Type B pancreatic cell (in vitro differentiated cells): ENCODE measurements around the gene BMAL2. TPM values are rescaled to one million over a fixed set of nuclear protein-coding genes. Genes with fewer than 3 reads are reported as not detected.

Experiments
- DNase-seq: peaks from one replicate; pipeline ENCODE4 v3.0.0; 2021; ENCODE audit warnings: mixed read lengths; ENCODE audit not compliant: unreplicated experiment; ENCODE audit errors: extremely low spot score
- H3K27ac Mint-ChIP-seq: 2 replicates; pipeline ENCODE4 v1.8.0; 2021; ENCODE audit warnings: mild to moderate bottlenecking, mixed read lengths
- H3K27me3 Mint-ChIP-seq: 2 replicates; pipeline ENCODE4 v1.8.0; 2021; ENCODE audit warnings: mixed read lengths
- H3K36me3 Mint-ChIP-seq: 2 replicates; pipeline ENCODE4 v1.8.0; 2021; ENCODE audit warnings: mixed read lengths
- H3K4me1 Mint-ChIP-seq: one replicate; pipeline ENCODE4 v1.8.0; 2021; ENCODE audit warnings: mixed read lengths; ENCODE audit not compliant: unreplicated experiment
- H3K4me3 Mint-ChIP-seq: 2 replicates; pipeline ENCODE4 v1.8.0; 2021; ENCODE audit warnings: mild to moderate bottlenecking, mixed read lengths
- H3K9me3 Mint-ChIP-seq: 2 replicates; pipeline ENCODE4 v1.8.0; 2021; ENCODE audit warnings: mixed read lengths
- total RNA-seq: library from RNA; stranded (reverse); gene quantifications from 2 replicates; pipeline ENCODE4 v1.2.1, GENCODE V29; 2021; ENCODE audit warnings: low replicate concordance
- TF ChIP-seq, protein P1 (sequence below): fragments of 200-600 bp; sonication (generic); conservative IDR thresholded peaks from 2 replicates; pipeline ENCODE4 v1.5.0; 2021; ENCODE audit warnings: antibody characterized with exemption, mild to moderate bottlenecking

BMAL2 gene
- total RNA-seq, 1 donor from 2014 or later = 10.7 TPM

DNA sequence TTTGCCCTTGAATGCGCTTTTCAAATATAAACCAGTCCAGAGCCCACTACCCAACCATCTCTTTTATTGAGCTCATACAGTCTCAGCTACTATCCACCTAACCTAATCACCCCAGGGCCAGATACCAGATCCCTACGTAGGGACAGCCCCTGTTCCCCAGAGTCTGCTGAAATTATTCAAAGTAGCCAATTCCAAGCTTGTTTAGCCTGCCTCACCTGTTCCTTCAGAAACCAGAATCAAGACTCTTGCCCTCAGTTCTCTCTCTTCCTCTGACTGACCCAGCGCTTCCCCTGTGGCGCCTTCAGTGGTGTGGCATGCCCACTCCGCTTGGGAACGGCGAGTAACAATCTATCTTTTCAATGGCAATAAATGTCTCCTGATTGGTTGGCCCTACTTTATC, 18.8 kb downstream of the BMAL2 start:
- Mint-ChIP-seq H3K27ac (no peak overlapping the region), H3K4me1 (no peaks in the 10 kb centered on the region), H3K4me3 (no peak overlapping the region), H3K9me3 (no peaks in the 10 kb centered on the region), H3K27me3 (no peaks in the 10 kb centered on the region), H3K36me3 (peaks cover 10% of the 10 kb centered on the region)
- no peak for DNase-seq
- TF ChIP-seq, protein P1, sequence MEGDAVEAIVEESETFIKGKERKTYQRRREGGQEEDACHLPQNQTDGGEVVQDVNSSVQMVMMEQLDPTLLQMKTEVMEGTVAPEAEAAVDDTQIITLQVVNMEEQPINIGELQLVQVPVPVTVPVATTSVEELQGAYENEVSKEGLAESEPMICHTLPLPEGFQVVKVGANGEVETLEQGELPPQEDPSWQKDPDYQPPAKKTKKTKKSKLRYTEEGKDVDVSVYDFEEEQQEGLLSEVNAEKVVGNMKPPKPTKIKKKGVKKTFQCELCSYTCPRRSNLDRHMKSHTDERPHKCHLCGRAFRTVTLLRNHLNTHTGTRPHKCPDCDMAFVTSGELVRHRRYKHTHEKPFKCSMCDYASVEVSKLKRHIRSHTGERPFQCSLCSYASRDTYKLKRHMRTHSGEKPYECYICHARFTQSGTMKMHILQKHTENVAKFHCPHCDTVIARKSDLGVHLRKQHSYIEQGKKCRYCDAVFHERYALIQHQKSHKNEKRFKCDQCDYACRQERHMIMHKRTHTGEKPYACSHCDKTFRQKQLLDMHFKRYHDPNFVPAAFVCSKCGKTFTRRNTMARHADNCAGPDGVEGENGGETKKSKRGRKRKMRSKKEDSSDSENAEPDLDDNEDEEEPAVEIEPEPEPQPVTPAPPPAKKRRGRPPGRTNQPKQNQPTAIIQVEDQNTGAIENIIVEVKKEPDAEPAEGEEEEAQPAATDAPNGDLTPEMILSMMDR = no peak

DNA sequence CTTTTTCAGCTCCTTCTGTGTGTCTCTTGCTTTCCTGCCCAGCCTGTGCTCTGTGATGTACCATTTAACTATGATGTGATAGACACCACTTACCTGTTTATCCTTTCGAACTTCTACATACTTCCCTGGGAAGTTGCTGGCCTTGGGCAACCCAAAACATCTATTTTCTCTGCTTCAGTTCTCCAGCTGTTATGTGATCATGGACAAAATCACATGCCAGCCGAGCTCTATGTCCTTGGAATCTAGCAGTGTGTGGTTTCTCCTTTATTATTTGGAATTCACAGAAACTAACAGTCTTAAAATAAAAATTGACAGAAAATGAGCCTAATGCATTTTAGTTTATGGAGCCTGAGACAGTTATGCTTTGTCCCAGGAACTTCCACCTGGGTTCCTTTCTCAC, 22.9 kb downstream of the BMAL2 start:
- Mint-ChIP-seq H3K27me3 (no peaks in the 10 kb centered on the region), H3K4me3 (no peak overlapping the region), H3K9me3 (no peaks in the 10 kb centered on the region), H3K36me3 (peaks cover 5% of the 10 kb centered on the region), H3K4me1 (no peaks in the 10 kb centered on the region), H3K27ac (no peak overlapping the region)
- DNase-seq = no peak
- TF ChIP-seq, protein P1 = no peak

DNA sequence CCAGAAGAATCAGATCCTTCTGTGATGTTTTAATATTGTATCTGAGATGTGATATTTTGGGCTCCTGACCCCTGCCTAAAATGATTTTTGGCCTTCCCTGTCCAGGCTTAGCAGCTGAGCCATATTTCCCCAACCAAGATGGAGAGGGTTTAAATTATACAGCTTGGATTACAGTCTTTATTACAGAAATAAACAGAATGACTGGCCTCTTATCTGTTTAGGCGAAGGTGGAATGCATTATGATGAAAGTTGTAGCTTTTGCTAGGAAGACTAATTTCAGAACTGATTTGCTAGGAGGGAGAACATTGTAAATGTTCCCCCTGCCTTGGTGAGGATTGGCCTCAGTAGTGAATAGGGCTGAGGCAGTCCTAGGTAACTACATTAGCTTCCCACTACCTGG, 23.3 kb downstream of the BMAL2 start:
- TF ChIP-seq, protein P1 = no peak

DNA sequence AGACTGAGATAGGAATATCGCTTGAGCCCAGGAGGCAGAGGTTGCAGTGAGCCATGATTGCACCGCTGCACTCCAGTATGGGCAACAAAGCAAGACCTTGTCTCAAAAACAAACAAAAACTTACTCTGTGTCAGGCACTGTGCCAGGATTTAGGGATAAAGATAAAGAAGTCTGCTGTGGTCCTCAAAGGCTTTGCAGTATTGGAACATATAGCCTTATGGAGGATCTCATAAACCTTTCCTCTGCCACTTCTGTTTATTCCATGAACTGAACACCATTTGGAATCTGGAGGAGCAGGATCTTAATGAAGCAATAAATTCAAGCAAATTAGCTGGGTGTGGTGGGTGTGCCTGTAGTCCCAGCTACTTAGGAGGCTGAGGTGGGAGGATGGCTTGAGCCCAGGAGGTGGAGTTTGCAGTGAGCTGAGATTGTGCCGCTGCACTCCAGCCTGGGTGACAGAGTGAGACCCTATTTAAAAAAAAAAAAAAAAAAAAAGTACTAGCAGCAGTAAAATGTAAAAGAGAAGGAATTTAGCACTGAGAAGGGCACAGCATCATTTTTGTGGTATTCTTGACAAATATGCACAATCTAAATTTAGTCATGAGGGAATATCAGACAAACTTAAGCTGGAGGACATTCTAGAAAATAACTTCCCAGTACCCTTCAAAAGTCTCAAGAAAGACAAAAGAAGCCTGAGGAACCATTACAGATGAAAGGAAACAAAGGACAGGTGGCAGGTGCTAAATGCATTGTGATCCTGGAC, 27.1 kb downstream of the BMAL2 start:
- Mint-ChIP-seq H3K4me3 (no peak overlapping the region), H3K9me3 (no peaks in the 10 kb centered on the region), H3K36me3 (peaks cover 4% of the 10 kb centered on the region), H3K4me1 (no peaks in the 10 kb centered on the region), H3K27me3 (no peaks in the 10 kb centered on the region), H3K27ac (no peak overlapping the region)
- no peak for DNase-seq
- TF ChIP-seq, protein P1 = no peak

More for the DNA sequence above, 23.3 kb downstream of the BMAL2 start:
- Mint-ChIP-seq H3K27me3 (no peaks in the 10 kb centered on the region), H3K36me3 (peaks cover 5% of the 10 kb centered on the region), H3K4me1 (no peaks in the 10 kb centered on the region), H3K4me3 (no peak overlapping the region), H3K9me3 (no peaks in the 10 kb centered on the region), H3K27ac (no peak overlapping the region)
- no peak for DNase-seq

DNA sequence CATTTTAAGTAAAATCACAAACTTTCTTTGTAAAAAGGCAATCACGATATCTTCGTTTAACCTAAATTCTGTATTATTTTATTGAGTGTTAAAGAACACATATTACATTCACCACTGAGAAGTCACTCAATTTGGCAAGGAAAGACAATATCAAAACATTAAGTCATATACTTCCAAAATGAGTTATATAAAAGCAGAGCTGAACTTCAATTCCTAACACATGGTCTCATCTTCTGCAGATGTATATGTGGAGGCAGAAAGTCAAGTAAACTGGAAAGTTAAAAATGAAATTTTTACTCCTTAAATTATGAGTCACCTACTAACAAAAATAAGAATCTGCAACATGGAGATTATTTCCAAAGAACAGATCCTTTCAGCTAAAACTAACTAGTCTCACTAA, 28.7 kb downstream of the BMAL2 start:
- TF ChIP-seq, protein P1 = no peak
- no peak for DNase-seq
- no peak overlapping the region for H3K4me3 Mint-ChIP-seq
- H3K36me3 Mint-ChIP-seq = peaks cover 4% of the 10 kb centered on the region
- H3K4me1 Mint-ChIP-seq = no peaks in the 10 kb centered on the region
- H3K27me3 Mint-ChIP-seq = no peaks in the 10 kb centered on the region
- no peak overlapping the region for H3K27ac Mint-ChIP-seq
- no peaks in the 10 kb centered on the region for H3K9me3 Mint-ChIP-seq
